ENCODE results near the gene MCAT.

Gene MCAT

GRCh38 chr22:43088984-43089717 lies 54.0 kb downstream of the MCAT start, which contains the start of gene TTLL1:
TSS of gene TTLL1 (minus strand) at chr22:43089391. CDS start at chr22:43075586, 13,805 bp downstream.
- DNase-seq: peak; percentile 90 to 92

GRCh38 chr22:43088627-43088983 lies 54.6 kb downstream of the MCAT start:
- no peak for DNase-seq

- DNase-seq: no peak
Observed at GRCh38 chr22:43085658-43086606, 57.3 kb downstream of the MCAT start.
